ENCODE measurements around the gene TFF1.

Gene TFF1

DNA sequence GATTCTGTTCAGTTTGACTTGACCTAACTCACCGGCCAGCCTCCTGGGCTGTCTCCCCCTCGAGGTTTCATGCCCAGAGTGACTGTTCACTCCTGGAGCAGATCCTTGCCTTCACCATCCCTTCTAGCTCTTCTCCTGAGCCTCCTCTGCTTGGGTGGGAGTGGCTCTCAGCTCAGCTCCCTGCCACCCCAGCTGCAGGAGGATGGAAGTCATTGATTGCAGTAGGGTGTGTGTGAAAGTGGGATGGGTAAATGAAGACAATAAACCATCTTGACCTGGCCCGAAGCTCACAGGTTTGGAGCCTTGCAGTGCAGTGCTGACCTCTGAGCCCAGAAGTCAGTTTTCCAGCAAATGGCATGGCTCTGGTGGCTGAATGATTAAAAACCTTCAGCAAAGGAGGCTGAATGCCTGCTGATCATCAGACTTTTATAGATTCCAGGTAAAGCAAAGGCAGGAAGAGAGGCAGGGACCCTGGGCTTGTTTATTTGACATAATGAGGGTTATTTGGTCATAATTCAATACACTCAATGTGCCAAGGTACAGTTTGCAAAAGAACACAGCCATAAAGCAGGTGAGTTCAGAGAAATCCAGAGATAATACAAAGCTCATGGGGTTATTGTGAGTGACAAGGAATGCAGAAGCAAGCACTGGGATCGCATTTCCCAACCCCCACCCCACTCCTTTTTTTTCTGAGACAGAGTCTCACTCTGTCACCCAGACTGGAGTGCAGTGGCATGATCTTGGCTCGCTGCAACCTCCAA is 33.6 kb downstream of the TFF1 start:
- TF ChIP-seq, protein P1, sequence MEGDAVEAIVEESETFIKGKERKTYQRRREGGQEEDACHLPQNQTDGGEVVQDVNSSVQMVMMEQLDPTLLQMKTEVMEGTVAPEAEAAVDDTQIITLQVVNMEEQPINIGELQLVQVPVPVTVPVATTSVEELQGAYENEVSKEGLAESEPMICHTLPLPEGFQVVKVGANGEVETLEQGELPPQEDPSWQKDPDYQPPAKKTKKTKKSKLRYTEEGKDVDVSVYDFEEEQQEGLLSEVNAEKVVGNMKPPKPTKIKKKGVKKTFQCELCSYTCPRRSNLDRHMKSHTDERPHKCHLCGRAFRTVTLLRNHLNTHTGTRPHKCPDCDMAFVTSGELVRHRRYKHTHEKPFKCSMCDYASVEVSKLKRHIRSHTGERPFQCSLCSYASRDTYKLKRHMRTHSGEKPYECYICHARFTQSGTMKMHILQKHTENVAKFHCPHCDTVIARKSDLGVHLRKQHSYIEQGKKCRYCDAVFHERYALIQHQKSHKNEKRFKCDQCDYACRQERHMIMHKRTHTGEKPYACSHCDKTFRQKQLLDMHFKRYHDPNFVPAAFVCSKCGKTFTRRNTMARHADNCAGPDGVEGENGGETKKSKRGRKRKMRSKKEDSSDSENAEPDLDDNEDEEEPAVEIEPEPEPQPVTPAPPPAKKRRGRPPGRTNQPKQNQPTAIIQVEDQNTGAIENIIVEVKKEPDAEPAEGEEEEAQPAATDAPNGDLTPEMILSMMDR (IDR thresholded peaks at IDR 0.05; ENCODE audit: borderline replicate concordance, extremely low read depth, low read length, poor library complexity, severe bottlenecking), result no peak
- TF ChIP-seq EZH2 (IDR thresholded peaks at IDR 0.05; ENCODE audit: borderline replicate concordance, low read depth, low read length, severe bottlenecking), result no peak
- no peaks in the 10 kb centered on the region for H3K4me1 ChIP-seq (ENCODE audit: insufficient read depth, low read length)
- H3K4me3 ChIP-seq (ENCODE audit: low read depth in 1 of 2, low read length in 2 of 2), result no peak overlapping the region
- H3K4me2 ChIP-seq (ENCODE audit: insufficient read depth, low read length), result no peak overlapping the region
- H4K20me1 ChIP-seq (ENCODE audit: insufficient read depth, low read length), result no peaks in the 10 kb centered on the region
- no peak for DNase-seq
- ATAC-seq (ENCODE audit: insufficient read depth, low read depth), result no peak
- H3K27ac ChIP-seq (ENCODE audit: low read length), result no peak overlapping the region
- H3K9ac ChIP-seq (ENCODE audit: low read depth, low read length), result no peak overlapping the region
- H2AFZ ChIP-seq (ENCODE audit: low read depth, low read length), result no peak overlapping the region
- H3K27me3 ChIP-seq (ENCODE audit: insufficient read depth, low read length, poor library complexity), result no peaks in the 10 kb centered on the region
- H3K79me2 ChIP-seq (ENCODE audit: insufficient read depth, low read length), result no peaks in the 10 kb centered on the region
- H3K36me3 ChIP-seq (ENCODE audit: insufficient read depth, low read length), result no peaks in the 10 kb centered on the region
- peaks cover 10% of the 10 kb centered on the region for H3K9me3 ChIP-seq (ENCODE audit: insufficient read depth, low read length, severe bottlenecking)

DNA sequence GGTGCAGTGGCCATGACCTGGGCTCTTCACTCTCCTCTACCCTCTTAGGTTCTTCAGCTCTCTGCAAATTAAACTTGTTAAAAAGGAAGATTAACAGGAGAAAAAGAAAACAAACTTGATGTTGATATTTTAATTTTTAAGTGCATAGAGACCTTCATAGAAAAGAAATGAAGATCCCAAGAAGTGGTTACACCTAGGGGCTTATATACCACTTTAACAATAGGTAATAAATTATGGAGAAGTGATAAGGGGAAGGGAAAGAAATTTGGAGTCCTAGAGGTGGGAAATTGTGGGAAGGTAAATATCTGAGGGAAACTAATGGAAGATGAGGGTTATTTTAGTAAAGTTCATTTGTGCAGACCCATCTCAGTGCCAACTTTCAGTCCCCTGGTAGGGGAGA is 34.7 kb downstream of the TFF1 start:
- no peak overlapping the region for H3K27ac ChIP-seq (ENCODE audit: low read length)
- H3K4me2 ChIP-seq (ENCODE audit: insufficient read depth, low read length), result no peak overlapping the region
- H3K4me1 ChIP-seq (ENCODE audit: insufficient read depth, low read length), result no peaks in the 10 kb centered on the region
- no peaks in the 10 kb centered on the region for H3K79me2 ChIP-seq (ENCODE audit: insufficient read depth, low read length)
- H4K20me1 ChIP-seq (ENCODE audit: insufficient read depth, low read length), result no peaks in the 10 kb centered on the region
- no peaks in the 10 kb centered on the region for H3K36me3 ChIP-seq (ENCODE audit: insufficient read depth, low read length)
- peaks cover 10% of the 10 kb centered on the region for H3K9me3 ChIP-seq (ENCODE audit: insufficient read depth, low read length, severe bottlenecking)
- DNase-seq (no peak), ATAC-seq (ENCODE audit: insufficient read depth, low read depth) (no peak)
- no peak overlapping the region for H3K4me3 ChIP-seq (ENCODE audit: low read depth in 1 of 2, low read length in 2 of 2)
- no peaks in the 10 kb centered on the region for H3K27me3 ChIP-seq (ENCODE audit: insufficient read depth, low read length, poor library complexity)
- H2AFZ ChIP-seq (ENCODE audit: low read depth, low read length), result no peak overlapping the region
- H3K9ac ChIP-seq (ENCODE audit: low read depth, low read length), result no peak overlapping the region
- TF ChIP-seq EZH2 (IDR thresholded peaks at IDR 0.05; ENCODE audit: borderline replicate concordance, low read depth, low read length, severe bottlenecking), result no peak
- TF ChIP-seq, protein P1 (IDR thresholded peaks at IDR 0.05; ENCODE audit: borderline replicate concordance, extremely low read depth, low read length, poor library complexity, severe bottlenecking), result no peak

DNA sequence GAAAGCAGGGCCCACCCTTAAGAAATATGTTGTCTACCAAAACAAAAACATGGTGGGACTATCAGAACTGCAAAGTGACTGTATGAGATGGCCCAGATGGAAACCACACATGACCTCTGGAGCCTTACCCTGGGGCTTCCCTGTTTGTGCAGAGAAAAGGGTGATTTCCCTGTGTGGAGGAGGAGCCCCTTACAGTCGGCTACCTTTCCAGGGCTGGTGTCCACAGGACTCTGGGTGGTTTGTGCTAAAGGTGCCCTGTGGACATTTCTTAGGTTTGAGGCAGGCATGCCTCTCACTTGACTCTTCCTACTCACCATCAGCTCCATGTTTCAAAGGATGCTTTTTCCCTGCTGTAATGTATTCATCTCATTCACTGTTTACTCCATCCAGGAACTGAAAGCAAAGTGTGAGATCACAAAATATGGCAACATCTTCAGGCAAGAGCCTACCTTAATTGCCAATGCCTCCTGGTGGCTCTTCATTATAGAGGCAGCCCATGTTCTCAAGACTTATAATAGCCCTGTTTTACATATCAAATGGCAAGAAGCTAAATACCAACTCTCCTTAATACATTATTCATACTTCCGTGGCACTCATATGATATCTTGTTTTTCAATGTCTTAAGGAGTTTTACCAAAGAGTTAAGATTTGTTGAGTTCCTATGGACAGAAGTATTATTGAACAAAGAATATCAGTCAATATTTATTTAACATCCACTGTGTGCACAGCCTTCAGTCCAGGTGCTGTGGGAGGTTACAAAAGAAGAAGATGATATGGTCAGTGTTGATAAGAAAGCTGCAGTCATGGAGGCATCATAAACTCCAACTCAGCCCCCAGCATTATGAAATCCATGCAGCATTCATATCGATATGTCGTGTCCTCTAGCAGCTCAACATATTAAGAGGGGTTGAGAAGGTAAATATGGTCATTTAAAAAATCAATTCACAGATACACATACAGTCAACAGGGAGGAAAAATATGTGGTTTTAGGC is 35.7 kb downstream of the TFF1 start:
- Histone ChIP-seq H3K79me2 (ENCODE audit: insufficient read depth, low read length) (no peaks in the 10 kb centered on the region), H3K4me1 (ENCODE audit: insufficient read depth, low read length) (no peaks in the 10 kb centered on the region), H2AFZ (ENCODE audit: low read depth, low read length) (no peak overlapping the region), H3K27me3 (ENCODE audit: insufficient read depth, low read length, poor library complexity) (no peaks in the 10 kb centered on the region), H3K27ac (ENCODE audit: low read length) (no peak overlapping the region), H3K9ac (ENCODE audit: low read depth, low read length) (no peak overlapping the region), H3K4me2 (ENCODE audit: insufficient read depth, low read length) (no peak overlapping the region), H4K20me1 (ENCODE audit: insufficient read depth, low read length) (no peaks in the 10 kb centered on the region), H3K4me3 (ENCODE audit: low read depth in 1 of 2, low read length in 2 of 2) (no peak overlapping the region), H3K9me3 (ENCODE audit: insufficient read depth, low read length, severe bottlenecking) (peaks cover 10% of the 10 kb centered on the region), H3K36me3 (ENCODE audit: insufficient read depth, low read length) (no peaks in the 10 kb centered on the region)
- no peak for TF ChIP-seq EZH2 (IDR thresholded peaks at IDR 0.05; ENCODE audit: borderline replicate concordance, low read depth, low read length, severe bottlenecking)
- TF ChIP-seq, protein P1 (IDR thresholded peaks at IDR 0.05; ENCODE audit: borderline replicate concordance, extremely low read depth, low read length, poor library complexity, severe bottlenecking), result no peak
- ATAC-seq (ENCODE audit: insufficient read depth, low read depth) (no peak), DNase-seq (no peak)
